ENCODE data around the gene CCDC149. TPM values are rescaled to one million over a fixed set of nuclear protein-coding genes. Genes with fewer than 3 reads are reported as not detected.

Gene CCDC149
- total and polyA plus RNA-seq, 5 experiments from 2014 or later, result 0.21 TPM; not detected in 4

- H3K27me3 Mint-ChIP-seq, result peaks cover 0 to 10% (median 4%) of the 10 kb centered on the region in 5 donors
- no peak overlapping the region for H3K27ac Mint-ChIP-seq
- POLR2A ChIA-PET, result no interaction called here
- H3K36me3 Mint-ChIP-seq, result no peaks in the 10 kb centered on the region
- H3K4me3 Mint-ChIP-seq, result no peak overlapping the region
- ATAC-seq (no peak), DNase-seq (no peak)
- peaks cover 0 to 2% (median 0%) of the 10 kb centered on the region in 9 donors for H3K9me3 Mint-ChIP-seq
- H3K4me1 Mint-ChIP-seq, result no peaks in the 10 kb centered on the region
These were observed 141.6 kb downstream of the CCDC149 start for GRCh38 chr4:24771241-24771640.

GRCh38 chr4:24770667-24771066 is 142.2 kb downstream of the CCDC149 start:
- DNase-seq (no peak), ATAC-seq (no peak)
- Mint-ChIP-seq H3K27ac (no peak overlapping the region), H3K4me1 (no peaks in the 10 kb centered on the region), H3K4me3 (no peak overlapping the region), H3K27me3 (peaks cover 0 to 5% (median 2%) of the 10 kb centered on the region in 5 donors), H3K36me3 (no peaks in the 10 kb centered on the region), H3K9me3 (peaks cover 0 to 3% (median 0%) of the 10 kb centered on the region in 9 donors)
- POLR2A ChIA-PET, result no interaction called here

- ATAC-seq, result no peak
- H3K4me1 Mint-ChIP-seq, result no peaks in the 10 kb centered on the region
- POLR2A ChIA-PET, result no interaction called here
- peaks cover 0 to 2% (median 0%) of the 10 kb centered on the region in 5 donors for H3K27me3 Mint-ChIP-seq
- no peaks in the 10 kb centered on the region for H3K36me3 Mint-ChIP-seq
- H3K9me3 Mint-ChIP-seq, result peaks cover 0 to 3% (median 0%) of the 10 kb centered on the region in 9 donors
- no peak overlapping the region for H3K4me3 Mint-ChIP-seq
- no peak for DNase-seq
- no peak overlapping the region for H3K27ac Mint-ChIP-seq
These were observed 142.7 kb downstream of the CCDC149 start for GRCh38 chr4:24770032-24770584.

- ATAC-seq (no peak), DNase-seq (no peak)
- Mint-ChIP-seq H3K27me3 (peaks cover 0 to 2% (median 0%) of the 10 kb centered on the region in 5 donors), H3K4me1 (no peaks in the 10 kb centered on the region), H3K36me3 (no peaks in the 10 kb centered on the region), H3K4me3 (no peak overlapping the region), H3K9me3 (peaks cover 0 to 3% (median 0%) of the 10 kb centered on the region in 9 donors), H3K27ac (no peak overlapping the region)
- POLR2A ChIA-PET, result no interaction called here
These were observed 143.3 kb downstream of the CCDC149 start for GRCh38 chr4:24769571-24769970.

- POLR2A ChIA-PET, result no interaction called here
- no peak overlapping the region for H3K4me3 Mint-ChIP-seq
- peaks cover 0 to 2% (median 0%) of the 10 kb centered on the region in 5 donors for H3K27me3 Mint-ChIP-seq
- no peak overlapping the region for H3K27ac Mint-ChIP-seq
- ATAC-seq (no peak), DNase-seq (no peak)
- H3K36me3 Mint-ChIP-seq, result no peaks in the 10 kb centered on the region
- H3K4me1 Mint-ChIP-seq, result no peaks in the 10 kb centered on the region
- H3K9me3 Mint-ChIP-seq, result peaks cover 0 to 3% (median 0%) of the 10 kb centered on the region in 9 donors
These were observed 144.2 kb downstream of the CCDC149 start for GRCh38 chr4:24768604-24769003.

GRCh38 chr4:24768006-24768405 is 144.8 kb downstream of the CCDC149 start:
- no peaks in the 10 kb centered on the region for H3K4me1 Mint-ChIP-seq
- no peak overlapping the region for H3K4me3 Mint-ChIP-seq
- no peak overlapping the region for H3K27ac Mint-ChIP-seq
- DNase-seq (no peak), ATAC-seq (no peak)
- POLR2A ChIA-PET, result no interaction called here
- H3K36me3 Mint-ChIP-seq, result no peaks in the 10 kb centered on the region
- peaks cover 0 to 3% (median 0%) of the 10 kb centered on the region in 9 donors for H3K9me3 Mint-ChIP-seq
- H3K27me3 Mint-ChIP-seq, result peaks cover 0 to 2% (median 0%) of the 10 kb centered on the region in 5 donors

- H3K4me1 Mint-ChIP-seq, result no peaks in the 10 kb centered on the region
- POLR2A ChIA-PET, result no interaction called here
These were observed 147.4 kb downstream of the CCDC149 start for GRCh38 chr4:24765376-24765988.

GRCh38 chr4:24764345-24764744 is 148.5 kb downstream of the CCDC149 start:
- no peak for ATAC-seq
- no peak overlapping the region for H3K4me3 Mint-ChIP-seq
- peaks cover 0 to 8% (median 2%) of the 10 kb centered on the region in 9 donors for H3K9me3 Mint-ChIP-seq
- DNase-seq, result no peak
- no peaks in the 10 kb centered on the region for H3K4me1 Mint-ChIP-seq
- no peak overlapping the region for H3K27ac Mint-ChIP-seq
- POLR2A ChIA-PET, result no interaction called here
- H3K27me3 Mint-ChIP-seq, result peaks cover 0 to 5% (median 2%) of the 10 kb centered on the region in 5 donors
- H3K36me3 Mint-ChIP-seq, result peaks cover 0 to 5% (median 0%) of the 10 kb centered on the region in 3 donors

More at GRCh38 chr4:24765376-24765988, 147.4 kb downstream of the CCDC149 start:
- peaks cover 0 to 3% (median 0%) of the 10 kb centered on the region in 5 donors for H3K27me3 Mint-ChIP-seq
- DNase-seq (no peak), ATAC-seq (no peak)
- no peak overlapping the region for H3K27ac Mint-ChIP-seq
- H3K36me3 Mint-ChIP-seq, result no peaks in the 10 kb centered on the region
- H3K9me3 Mint-ChIP-seq, result peaks cover 0 to 3% (median 0%) of the 10 kb centered on the region in 9 donors
- no peak overlapping the region for H3K4me3 Mint-ChIP-seq

GRCh38 chr4:24763631-24764297 is 149.1 kb downstream of the CCDC149 start:
- Mint-ChIP-seq H3K9me3 (peaks cover 0 to 13% (median 4%) of the 10 kb centered on the region in 9 donors), H3K27ac (no peak overlapping the region), H3K4me1 (no peaks in the 10 kb centered on the region), H3K36me3 (peaks cover 0 to 9% (median 0%) of the 10 kb centered on the region in 3 donors), H3K27me3 (peaks cover 0 to 5% (median 3%) of the 10 kb centered on the region in 5 donors), H3K4me3 (no peak overlapping the region)
- no peak for ATAC-seq
- no peak for DNase-seq
- POLR2A ChIA-PET, result no interaction called here

Other genes starting within 250 kb of the CCDC149 start
- gene SOD3, start 117.5 kb downstream of the CCDC149 start, total RNA-seq, result not detected
- gene SOD3, start 117.5 kb downstream of the CCDC149 start, polyA plus RNA-seq, result not detected
- not detected for gene LGI2, start 117.9 kb upstream of the CCDC149 start, total RNA-seq
- gene LGI2, start 117.9 kb upstream of the CCDC149 start, polyA plus RNA-seq, result not detected
- 10 to 100 TPM; 16.9 to 17.2 TPM for gene SEPSECS, start 247.4 kb upstream of the CCDC149 start, total RNA-seq
- gene SEPSECS, start 247.4 kb upstream of the CCDC149 start, polyA plus RNA-seq, result 1 to 10 TPM; 1.7 to 2.3 (median 2.0) TPM

Measured in naive thymus-derived CD8-positive, alpha-beta T cell (primary cell).